Measurements from ENCODE around the gene SFTPB.

- TF ChIP-seq CTCF (conservative IDR thresholded peaks at IDR 0.05) (no peak), EZH2 (IDR thresholded peaks at IDR 0.05; ENCODE audit: low read depth) (no peak)
These were observed 48.4 kb upstream of the SFTPB start for GRCh38 chr2:85716346-85716914.

All from PC-9 (cell line).